Mucosa of descending colon (tissue), 3 donors: ENCODE data around the gene INPP4B. TPM values are rescaled to one million over a fixed set of nuclear protein-coding genes. Genes with fewer than 3 reads are reported as not detected.

ENCODE experiments used
- ATAC-seq: fragments of 200-7000 bp; cut with Tn5 transposase; one replicate; pipeline ENCODE4 v1.9.1; 2020; ENCODE audit warnings: mild to moderate bottlenecking, moderate library complexity
- DNase-seq, 3 donors: peaks; one replicate each; pipeline ENCODE4 v3.0.0-alpha.2; 2020
- H3K36me3 ChIP-seq: fragments of 200-600 bp; one replicate; pipeline ENCODE4 v1.8.0; 2021; ENCODE audit warnings: low read depth, mild to moderate bottlenecking
- H3K4me1 ChIP-seq: fragments of 200-600 bp; one replicate; pipeline ENCODE4 v1.8.0; 2021; ENCODE audit warnings: low read depth, mild to moderate bottlenecking
- H3K4me3 ChIP-seq: fragments of 200-600 bp; one replicate; pipeline ENCODE4 v1.8.0; 2021; ENCODE audit warnings: mild to moderate bottlenecking
- H3K9me3 ChIP-seq: fragments of 200-600 bp; one replicate; pipeline ENCODE4 v1.8.0; 2021; ENCODE audit warnings: mild to moderate bottlenecking
- intact Hi-C, 2 donors: fragments of 100-400 bp; cut with DNase I in 1 of 2; cut with micrococcal nuclease in 1 of 2; formaldehyde crosslinking; loops; one replicate each; pipeline versions ENCODE4 v1.11.0 to v1.11.1; 2022; cut with DNase I, micrococcal nuclease
- total RNA-seq, 3 donors: library from RNA; stranded (reverse); fragmentation: NEBNext Ultra II Directional in 2 of 3; extraction: Animal tissue kit (Norgen Biotek cat#: 25700) in 2 of 3; gene quantifications; one replicate each; pipeline versions ENCODE4 v1.2.1 to v1.2.4, GENCODE V29; 2021 to 2023
- TF ChIP-seq, protein P1 (sequence below): fragments of 200-600 bp; IDR thresholded peaks from one replicate; pipeline ENCODE4 v1.8.0; 2022; ENCODE audit warnings: antibody characterized with exemption, mild to moderate bottlenecking
- donor health status: DM: no; HTN: no; CAD: no; lungs with moderate emphysema.
- donor health status: DM: no; HTN: no; CAD: no.
- donor health status: DM: no; HTN: yes; CAD: no.

INPP4B gene
- total RNA-seq, 3 donors from 2014 or later, result 22.2 to 27.3 (median 24.1) TPM

GRCh38 chr4:142598132-142598531, 248.0 kb downstream of the INPP4B start:
- TF ChIP-seq, protein P1, sequence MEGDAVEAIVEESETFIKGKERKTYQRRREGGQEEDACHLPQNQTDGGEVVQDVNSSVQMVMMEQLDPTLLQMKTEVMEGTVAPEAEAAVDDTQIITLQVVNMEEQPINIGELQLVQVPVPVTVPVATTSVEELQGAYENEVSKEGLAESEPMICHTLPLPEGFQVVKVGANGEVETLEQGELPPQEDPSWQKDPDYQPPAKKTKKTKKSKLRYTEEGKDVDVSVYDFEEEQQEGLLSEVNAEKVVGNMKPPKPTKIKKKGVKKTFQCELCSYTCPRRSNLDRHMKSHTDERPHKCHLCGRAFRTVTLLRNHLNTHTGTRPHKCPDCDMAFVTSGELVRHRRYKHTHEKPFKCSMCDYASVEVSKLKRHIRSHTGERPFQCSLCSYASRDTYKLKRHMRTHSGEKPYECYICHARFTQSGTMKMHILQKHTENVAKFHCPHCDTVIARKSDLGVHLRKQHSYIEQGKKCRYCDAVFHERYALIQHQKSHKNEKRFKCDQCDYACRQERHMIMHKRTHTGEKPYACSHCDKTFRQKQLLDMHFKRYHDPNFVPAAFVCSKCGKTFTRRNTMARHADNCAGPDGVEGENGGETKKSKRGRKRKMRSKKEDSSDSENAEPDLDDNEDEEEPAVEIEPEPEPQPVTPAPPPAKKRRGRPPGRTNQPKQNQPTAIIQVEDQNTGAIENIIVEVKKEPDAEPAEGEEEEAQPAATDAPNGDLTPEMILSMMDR, result no peak
- intact Hi-C loops, result no loop called here
- H3K36me3 ChIP-seq, result no peaks in the 10 kb centered on the region
- ATAC-seq, result no peak
- DNase-seq, result no peak
- H3K4me3 ChIP-seq, result no peak overlapping the region
- no peaks in the 10 kb centered on the region for H3K4me1 ChIP-seq
- peaks cover 8% of the 10 kb centered on the region for H3K9me3 ChIP-seq

DNA sequence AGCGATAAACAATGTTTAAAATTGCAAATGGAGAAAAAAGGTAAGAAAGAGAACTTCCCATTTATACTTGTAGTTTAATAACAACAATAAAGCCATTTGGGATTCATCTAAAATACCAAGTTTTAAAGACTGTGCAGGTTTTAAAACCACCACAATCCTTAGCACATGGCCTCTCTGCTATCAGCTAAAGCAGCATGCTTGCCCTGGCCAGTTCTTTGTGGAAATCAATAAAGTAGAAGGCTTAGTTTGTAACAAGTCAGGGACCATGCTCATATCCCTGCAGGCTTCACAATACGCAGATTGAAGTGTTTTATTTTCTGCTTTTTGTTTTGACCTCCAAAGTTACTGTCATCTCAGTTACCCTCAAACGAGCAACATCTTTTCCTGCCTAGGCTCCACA, 249.5 kb downstream of the INPP4B start:
- intact Hi-C loops, result no loop called here
- no peak for ATAC-seq
- H3K36me3 ChIP-seq, result no peaks in the 10 kb centered on the region

GRCh38 chr4:142596121-142596520, 250.0 kb downstream of the INPP4B start:
- intact Hi-C loops, result no loop called here
- TF ChIP-seq, protein P1, result no peak
- H3K4me1 ChIP-seq, result no peaks in the 10 kb centered on the region
- no peaks in the 10 kb centered on the region for H3K36me3 ChIP-seq
- no peak for ATAC-seq
- no peak overlapping the region for H3K4me3 ChIP-seq
- no peaks in the 10 kb centered on the region for H3K9me3 ChIP-seq
- DNase-seq, result no peak

More for the DNA sequence above, 249.5 kb downstream of the INPP4B start:
- Histone ChIP-seq H3K9me3 (no peaks in the 10 kb centered on the region), H3K4me1 (no peaks in the 10 kb centered on the region), H3K4me3 (no peak overlapping the region)
- DNase-seq, result no peak
- TF ChIP-seq, protein P1, result no peak

GRCh38 chr4:142595222-142595871, 250.8 kb downstream of the INPP4B start:
- TF ChIP-seq, protein P1, result no peak
- no peak overlapping the region for H3K4me3 ChIP-seq
- ATAC-seq (no peak), DNase-seq (no peak)
- intact Hi-C loops, result no loop called here
- H3K36me3 ChIP-seq, result no peaks in the 10 kb centered on the region
- no peaks in the 10 kb centered on the region for H3K4me1 ChIP-seq
- no peaks in the 10 kb centered on the region for H3K9me3 ChIP-seq

GRCh38 chr4:142585411-142585810, 260.7 kb downstream of the INPP4B start:
- no peak for DNase-seq
- no peaks in the 10 kb centered on the region for H3K9me3 ChIP-seq
- TF ChIP-seq, protein P1, result no peak
- no peaks in the 10 kb centered on the region for H3K4me1 ChIP-seq
- no peaks in the 10 kb centered on the region for H3K36me3 ChIP-seq
- ATAC-seq, result no peak
- no peak overlapping the region for H3K4me3 ChIP-seq
- intact Hi-C loops, result no loop called here

DNA sequence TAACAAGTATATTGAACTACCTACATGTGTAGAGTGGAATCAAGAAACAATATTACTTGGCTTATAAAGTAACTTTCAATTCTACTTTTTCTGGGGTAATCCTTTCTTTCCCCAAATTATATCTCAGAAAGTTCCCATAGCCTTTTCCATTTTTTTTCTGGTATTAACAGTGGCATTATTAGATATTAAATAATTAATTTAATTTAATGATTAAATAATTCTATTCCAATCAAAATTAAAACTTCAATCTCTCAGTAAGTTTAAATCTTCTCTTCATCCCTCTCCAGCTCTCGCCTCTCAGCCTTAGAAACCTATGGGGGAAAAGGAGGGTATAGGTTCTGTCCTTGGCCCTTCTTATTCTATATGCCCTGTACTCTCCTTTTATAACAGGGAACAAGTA, 262.4 kb downstream of the INPP4B start:
- intact Hi-C loops, result no loop called here
- H3K9me3 ChIP-seq, result no peaks in the 10 kb centered on the region
- ATAC-seq, result no peak

More for the DNA sequence above, 262.4 kb downstream of the INPP4B start:
- no peak for DNase-seq
- TF ChIP-seq, protein P1, result no peak
- Histone ChIP-seq H3K36me3 (no peaks in the 10 kb centered on the region), H3K4me3 (no peak overlapping the region), H3K4me1 (no peaks in the 10 kb centered on the region)
